HEK293 (cell line): ENCODE results near the gene JAKMIP1.

Source experiments
- CTCF ChIA-PET: fragments of 350-600 bp; formaldehyde crosslinking; extraction: SDS; loops from one replicate; lab custom pipeline; 2021; ENCODE audit warnings: antibody characterized with exemption; lab: Yijun Ruan, JAX
- POLR2A ChIA-PET: fragments of 300-600 bp; formaldehyde crosslinking; extraction: SDS; loops from one replicate; lab custom pipeline; 2020; ENCODE audit warnings: antibody characterized with exemption, inconsistent platforms; lab: Yijun Ruan, JAX
- H3K27ac ChIP-seq: fragments of 200-500 bp; sonication (Bioruptor generic); 2 replicates; pipeline ENCODE4 v1.5.1; 2014; ENCODE audit warnings: low read depth, low read length, control low read depth, inconsistent platforms; ENCODE audit errors: extremely low read depth
- H3K36me3 ChIP-seq, 2 experiments: fragments of 200-500 bp in 1 of 2; sonication (Bioruptor generic) in 1 of 2; 1 replicate in 1 of 2; 2 replicates in 1 of 2; pipeline ENCODE4 v1.5.1; 2014 to 2017; ENCODE audit warnings: inconsistent platforms in 2 of 2, low read length in 2 of 2; ENCODE audit not compliant: control insufficient read depth in 2 of 2, insufficient read depth in 1 of 2
- H3K4me1 ChIP-seq: fragments of 200-500 bp; sonication (Bioruptor generic); 2 replicates; pipeline ENCODE4 v1.5.1; 2014; ENCODE audit warnings: mild to moderate bottlenecking, low read length, inconsistent platforms; ENCODE audit not compliant: control insufficient read depth, insufficient read depth
- H3K4me3 ChIP-seq: 2 replicates; pipeline ENCODE4 v1.5.1; 2011; ENCODE audit warnings: low read depth, mild to moderate bottlenecking, control low read depth, low read length, moderate library complexity
- H3K9me3 ChIP-seq: fragments of 200-500 bp; sonication (Bioruptor generic); 2 replicates; pipeline ENCODE4 v1.5.1; 2014; ENCODE audit warnings: low read depth, low read length, inconsistent platforms; ENCODE audit not compliant: control insufficient read depth, insufficient read depth
- ATF2 ChIP-seq: fragments of 450-650 bp; formaldehyde crosslinking; IDR thresholded peaks from 2 replicates; pipeline ENCODE4 v1.5.1; 2016; ENCODE audit warnings: missing biosample characterization, missing genetic modification characterization, low read depth
- HIC1 ChIP-seq: fragments of 450-650 bp; formaldehyde crosslinking; IDR thresholded peaks from 2 replicates; pipeline ENCODE4 v1.5.1; 2016; ENCODE audit warnings: missing biosample characterization, missing genetic modification characterization
- KLF8 ChIP-seq: fragments of 450-650 bp; formaldehyde crosslinking; IDR thresholded peaks from 2 replicates; pipeline ENCODE4 v1.5.1; 2016; ENCODE audit warnings: missing biosample characterization, missing genetic modification characterization
- OVOL3 ChIP-seq: fragments of 450-650 bp; formaldehyde crosslinking; IDR thresholded peaks from 2 replicates; pipeline ENCODE4 v1.5.1; 2016; ENCODE audit warnings: missing biosample characterization, missing genetic modification characterization
- SP3 ChIP-seq: fragments of 450-650 bp; formaldehyde crosslinking; IDR thresholded peaks from 2 replicates; pipeline ENCODE4 v1.5.1; 2016; ENCODE audit warnings: missing biosample characterization, missing genetic modification characterization
- TSHZ1 ChIP-seq: fragments of 450-650 bp; formaldehyde crosslinking; IDR thresholded peaks from 2 replicates; pipeline ENCODE4 v1.5.1; 2016; ENCODE audit warnings: missing biosample characterization, missing genetic modification characterization, borderline replicate concordance
- WT1 ChIP-seq: fragments of 450-650 bp; formaldehyde crosslinking; IDR thresholded peaks from 2 replicates; pipeline ENCODE4 v1.5.1; 2016; ENCODE audit warnings: missing biosample characterization, missing genetic modification characterization
- ZNF19 ChIP-seq: fragments of 450-650 bp; formaldehyde crosslinking; IDR thresholded peaks from 2 replicates; pipeline ENCODE4; 2016; ENCODE audit warnings: missing biosample characterization, missing genetic modification characterization, low read depth
- ZNF239 ChIP-seq: fragments of 450-650 bp; formaldehyde crosslinking; IDR thresholded peaks from 2 replicates; pipeline ENCODE4 v1.5.1; 2016; ENCODE audit warnings: missing biosample characterization, missing genetic modification characterization
- ZNF354C ChIP-seq: fragments of 450-650 bp; formaldehyde crosslinking; IDR thresholded peaks from 2 replicates; pipeline ENCODE4 v1.5.1; 2016; ENCODE audit warnings: missing biosample characterization, missing genetic modification characterization, low read depth, borderline replicate concordance
- ZNF449 ChIP-seq: fragments of 450-650 bp; formaldehyde crosslinking; IDR thresholded peaks from 2 replicates; pipeline ENCODE4 v1.5.1; 2017; ENCODE audit warnings: missing biosample characterization, mild to moderate bottlenecking, missing genetic modification characterization, moderate library complexity
- ZNF518A ChIP-seq: fragments of 450-650 bp; formaldehyde crosslinking; conservative IDR thresholded peaks from 2 replicates; pipeline ENCODE4 v1.5.1; 2016; ENCODE audit warnings: low read depth, missing biosample characterization, missing genetic modification characterization
- ZNF530 ChIP-seq: fragments of 450-650 bp; formaldehyde crosslinking; IDR thresholded peaks from 2 replicates; pipeline ENCODE4 v1.5.1; 2016; ENCODE audit warnings: low read depth, missing biosample characterization, missing genetic modification characterization
- ZNF549 ChIP-seq: fragments of 450-650 bp; IDR thresholded peaks from 2 replicates; pipeline ENCODE4 v1.5.1; 2018; ENCODE audit warnings: missing biosample characterization, missing genetic modification characterization, mild to moderate bottlenecking, inconsistent platforms, moderate library complexity
- ZNF555 ChIP-seq: fragments of 450-650 bp; formaldehyde crosslinking; conservative IDR thresholded peaks from 2 replicates; pipeline ENCODE4 v1.5.1; 2017; ENCODE audit warnings: missing biosample characterization, mild to moderate bottlenecking, missing genetic modification characterization, inconsistent platforms
- ZNF558 ChIP-seq: fragments of 450-650 bp; formaldehyde crosslinking; IDR thresholded peaks from 2 replicates; pipeline ENCODE4 v1.5.1; 2016; ENCODE audit warnings: missing biosample characterization, missing genetic modification characterization
- ZNF624 ChIP-seq: fragments of 450-650 bp; formaldehyde crosslinking; IDR thresholded peaks from 2 replicates; pipeline ENCODE4 v1.5.1; 2017; ENCODE audit warnings: missing biosample characterization, missing genetic modification characterization
- ZNF843 ChIP-seq: fragments of 450-650 bp; formaldehyde crosslinking; IDR thresholded peaks from 2 replicates; pipeline ENCODE4 v1.5.1; 2016; ENCODE audit warnings: missing biosample characterization, missing genetic modification characterization

JAKMIP1 gene

GRCh38 chr4:6114601-6115000, 85.7 kb downstream of the JAKMIP1 start (continued):
- TF ChIP-seq ZNF558 (tag by site-specific recombination) (no peak), TSHZ1 (tag by site-specific recombination) (no peak)

GRCh38 chr4:6114181-6114580, 86.2 kb downstream of the JAKMIP1 start:
- Histone ChIP-seq H3K4me1 (no peaks in the 10 kb centered on the region), H3K4me3 (no peak overlapping the region), H3K27ac (no peak overlapping the region), H3K9me3 (no peaks in the 10 kb centered on the region), H3K36me3 (no peaks in the 10 kb centered on the region)
- CTCF ChIA-PET: interaction anchor here (0.7 kb wide), 1 partner anchor 111 kb away, joined by 3 read pairs; no protein-coding TSS in a partner anchor
- TF ChIP-seq ZNF549 (tag by site-specific recombination): no peak
- no peak for TF ChIP-seq KLF8
- TF ChIP-seq ZNF555 (tag by site-specific recombination): no peak
- no peak for TF ChIP-seq ZNF19 (tag by site-specific recombination)
- no peak for TF ChIP-seq WT1 (tag by site-specific recombination)
- no peak for TF ChIP-seq ZNF530 (tag by site-specific recombination)
- no peak for TF ChIP-seq ZNF843
- TF ChIP-seq ZNF239 (tag by site-specific recombination): no peak
- POLR2A ChIA-PET: no interaction called here

GRCh38 chr4:6113641-6114040, 86.7 kb downstream of the JAKMIP1 start:
- POLR2A ChIA-PET: no interaction called here
- H3K9me3 ChIP-seq: no peaks in the 10 kb centered on the region
- TF ChIP-seq ZNF624 (tag by site-specific recombination) (no peak), ZNF558 (tag by site-specific recombination) (no peak), ATF2 (tag by site-specific recombination) (no peak), ZNF354C (tag by site-specific recombination) (no peak), OVOL3 (tag by site-specific recombination) (no peak), ZNF449 (tag by site-specific recombination) (no peak), SP3 (tag by site-specific recombination) (no peak), HIC1 (tag by site-specific recombination) (no peak), ZNF518A (tag by site-specific recombination) (no peak), ZNF555 (tag by site-specific recombination) (no peak)
- TF ChIP-seq, all 188 proteins: peak for 0
- Histone ChIP-seq H3K4me1 (no peaks in the 10 kb centered on the region), H3K36me3 (no peaks in the 10 kb centered on the region), H3K27ac (no peak overlapping the region), H3K4me3 (no peak overlapping the region)
- CTCF ChIA-PET: no interaction called here
